Mammary microvascular endothelial cell (primary cell): ENCODE data around the gene KIAA1586. TPM values are rescaled to one million over a fixed set of nuclear protein-coding genes. Genes with fewer than 3 reads are reported as not detected.

ENCODE experiments used
- total RNA-seq: library from RNA; depleted of rRNA; stranded (reverse); fragments of >200 nt; gene quantifications from 2 replicates; pipeline ENCODE4 v1.2.3, GENCODE V29; 2015

KIAA1586 gene, protein sequence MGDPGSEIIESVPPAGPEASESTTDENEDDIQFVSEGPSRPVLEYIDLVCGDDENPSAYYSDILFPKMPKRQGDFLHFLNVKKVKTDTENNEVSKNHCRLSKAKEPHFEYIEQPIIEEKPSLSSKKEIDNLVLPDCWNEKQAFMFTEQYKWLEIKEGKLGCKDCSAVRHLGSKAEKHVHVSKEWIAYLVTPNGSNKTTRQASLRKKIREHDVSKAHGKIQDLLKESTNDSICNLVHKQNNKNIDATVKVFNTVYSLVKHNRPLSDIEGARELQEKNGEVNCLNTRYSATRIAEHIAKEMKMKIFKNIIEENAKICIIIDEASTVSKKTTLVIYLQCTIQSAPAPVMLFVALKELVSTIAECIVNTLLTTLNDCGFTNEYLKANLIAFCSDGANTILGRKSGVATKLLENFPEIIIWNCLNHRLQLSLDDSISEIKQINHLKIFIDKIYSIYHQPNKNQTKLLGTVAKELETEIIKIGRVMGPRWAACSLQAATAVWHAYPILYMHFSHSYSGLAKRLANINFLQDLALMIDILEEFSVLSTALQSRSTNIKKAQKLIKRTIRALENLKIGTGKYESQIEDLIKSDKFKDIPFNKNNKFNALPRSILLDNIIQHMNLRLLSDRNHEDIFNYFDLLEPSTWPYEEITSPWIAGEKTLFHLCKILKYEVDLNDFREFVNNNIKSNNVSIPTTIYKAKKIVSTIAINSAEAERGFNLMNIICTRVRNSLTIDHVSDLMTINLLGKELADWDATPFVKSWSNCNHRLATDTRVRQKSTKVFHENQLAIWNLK
- 4.9 and 6.2 TPM in 2 replicates for total RNA-seq

DNA sequence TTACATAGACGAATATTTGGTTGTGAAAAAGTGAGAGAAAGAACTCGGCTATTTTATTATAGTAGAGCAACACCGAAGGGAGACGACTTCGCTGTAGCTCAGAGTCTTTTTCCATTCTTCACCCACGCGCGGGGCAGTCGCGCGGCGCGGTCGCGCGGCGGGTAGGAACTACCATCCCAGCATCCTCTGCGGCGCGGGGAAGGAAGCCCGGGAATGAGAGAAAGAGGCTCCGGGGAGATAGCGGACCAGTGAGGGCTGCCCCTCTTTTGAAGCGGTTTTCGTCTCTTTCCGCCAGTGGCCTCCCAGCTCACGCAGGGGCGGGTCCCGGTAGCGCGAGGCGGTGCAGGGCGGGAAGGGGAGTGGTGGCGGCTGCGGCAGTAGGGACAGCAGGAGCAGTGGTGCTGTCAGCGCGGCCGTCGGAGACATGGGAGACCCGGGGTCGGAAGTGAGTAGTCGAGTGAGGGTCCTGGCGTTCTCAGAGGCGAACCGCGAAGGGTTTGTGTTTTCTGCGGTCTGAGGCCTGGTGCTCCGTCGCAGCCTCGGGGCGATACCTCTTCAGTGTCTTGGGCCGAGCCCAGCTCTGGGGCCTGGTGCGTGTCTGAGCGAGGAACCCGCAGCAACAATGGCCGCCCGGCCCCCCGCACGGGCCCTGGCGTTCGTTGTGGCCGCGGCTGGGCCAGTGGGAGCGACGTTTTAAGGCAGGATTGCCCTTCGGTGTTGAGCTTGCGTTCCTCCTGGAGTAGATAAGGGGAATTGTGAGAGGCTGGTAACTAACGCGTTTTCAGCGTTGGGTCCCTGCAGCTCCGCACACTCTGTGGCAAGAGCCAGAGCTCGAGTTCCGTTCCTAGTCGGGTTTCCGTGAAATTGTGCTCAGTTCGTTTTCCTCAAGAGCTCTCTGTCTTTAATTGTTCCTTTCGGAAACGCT is at the start of gene KIAA1586:
TSS of gene KIAA1586 (plus strand) at position 362 of the 925 bp plus-strand sequence. CDS start at position 425, 63 bp downstream.

DNA sequence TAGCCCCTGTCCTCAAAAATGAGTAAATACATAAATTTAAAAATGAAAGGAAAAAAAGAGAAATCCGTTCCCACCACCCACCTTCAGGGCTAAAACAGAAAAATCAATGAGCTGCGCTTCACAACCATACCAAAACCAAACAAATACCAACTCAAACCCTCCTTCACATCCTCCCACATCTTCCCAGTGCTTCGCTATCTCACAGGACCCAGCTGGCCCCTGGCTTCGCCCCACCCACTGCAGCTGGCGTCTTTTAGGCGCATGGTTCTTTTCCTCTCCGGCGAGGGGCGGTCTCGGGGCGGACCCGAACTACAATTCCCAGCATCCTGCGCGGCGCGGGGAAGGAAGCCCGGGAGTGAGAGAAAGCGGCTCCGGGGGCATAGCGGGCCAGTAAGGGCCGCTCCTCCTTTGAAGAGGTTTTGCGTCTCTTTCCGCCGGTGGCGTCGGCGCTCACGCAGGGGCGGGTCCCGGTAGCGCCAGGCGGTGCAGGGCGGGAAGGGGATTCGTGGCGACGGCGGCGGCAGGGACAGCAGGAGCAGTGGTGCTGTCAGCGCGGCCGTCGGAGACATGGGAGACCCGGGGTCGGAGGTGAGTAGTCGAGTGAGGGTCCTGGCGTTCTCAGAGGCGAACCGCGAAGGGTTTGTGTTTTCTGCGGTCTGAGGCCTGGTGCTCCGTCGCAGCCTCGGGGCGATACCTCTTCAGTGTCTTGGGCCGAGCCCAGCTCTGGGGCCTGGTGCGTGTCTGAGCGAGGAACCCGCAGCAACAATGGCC is 43.4 kb downstream of the KIAA1586 start, which contains the start of gene ZNF451:
TSS of gene ZNF451 (plus strand) at position 502 of the 771 bp plus-strand sequence. CDS start at position 568, 66 bp downstream.

Other genes with a start within 250 kb of the KIAA1586 start
- gene BEND6, start 91.6 kb upstream of the KIAA1586 start, total RNA-seq: 0.33 TPM in 1 of 2 replicates, not detected in the other
- 18.6 TPM in 2 replicates for gene ZNF451, start 43.5 kb downstream of the KIAA1586 start, total RNA-seq
- 5.7 and 5.8 TPM in 2 replicates for gene BAG2, start 125.6 kb downstream of the KIAA1586 start, total RNA-seq
- 10.1 and 11.1 TPM in 2 replicates for gene RAB23, start 175.6 kb downstream of the KIAA1586 start, total RNA-seq